Measurements from ENCODE around the gene DHRS4L2. TPM values are rescaled to one million over a fixed set of nuclear protein-coding genes. Genes with fewer than 3 reads are reported as not detected.
"Not testable (repeated sequence)": the region's sequence is repeated elsewhere in the genome, so short reads cannot be mapped to it uniquely, and the experiment has no call there.

DHRS4L2 gene
- total RNA-seq, 1 donor: 11.7 TPM

DNA sequence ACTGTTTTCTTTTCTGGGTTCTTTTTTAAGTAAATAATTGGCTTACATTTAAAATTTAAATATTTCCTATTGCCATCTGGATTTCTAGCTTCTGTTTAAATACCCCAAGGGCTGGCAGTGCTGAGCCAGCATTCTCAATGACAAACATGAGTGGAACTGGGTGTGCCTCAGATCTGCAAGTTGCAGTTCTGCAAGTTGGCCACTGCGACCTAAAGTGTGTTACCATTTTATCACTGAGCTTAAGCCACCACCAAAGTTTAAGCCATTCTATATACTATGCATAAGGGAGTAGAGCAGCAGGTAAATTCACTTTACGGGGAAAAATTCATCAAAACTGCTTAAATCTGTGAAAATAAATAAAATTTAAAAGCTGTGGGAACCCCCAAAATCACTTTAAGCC, 11.5 kb upstream of the DHRS4L2 start:
- not testable (repeated sequence) for H3K4me3 ChIP-seq (ENCODE audit: low read depth, low read length); DNase-seq (ENCODE audit: low read depth)
- TF ChIP-seq, protein P1, sequence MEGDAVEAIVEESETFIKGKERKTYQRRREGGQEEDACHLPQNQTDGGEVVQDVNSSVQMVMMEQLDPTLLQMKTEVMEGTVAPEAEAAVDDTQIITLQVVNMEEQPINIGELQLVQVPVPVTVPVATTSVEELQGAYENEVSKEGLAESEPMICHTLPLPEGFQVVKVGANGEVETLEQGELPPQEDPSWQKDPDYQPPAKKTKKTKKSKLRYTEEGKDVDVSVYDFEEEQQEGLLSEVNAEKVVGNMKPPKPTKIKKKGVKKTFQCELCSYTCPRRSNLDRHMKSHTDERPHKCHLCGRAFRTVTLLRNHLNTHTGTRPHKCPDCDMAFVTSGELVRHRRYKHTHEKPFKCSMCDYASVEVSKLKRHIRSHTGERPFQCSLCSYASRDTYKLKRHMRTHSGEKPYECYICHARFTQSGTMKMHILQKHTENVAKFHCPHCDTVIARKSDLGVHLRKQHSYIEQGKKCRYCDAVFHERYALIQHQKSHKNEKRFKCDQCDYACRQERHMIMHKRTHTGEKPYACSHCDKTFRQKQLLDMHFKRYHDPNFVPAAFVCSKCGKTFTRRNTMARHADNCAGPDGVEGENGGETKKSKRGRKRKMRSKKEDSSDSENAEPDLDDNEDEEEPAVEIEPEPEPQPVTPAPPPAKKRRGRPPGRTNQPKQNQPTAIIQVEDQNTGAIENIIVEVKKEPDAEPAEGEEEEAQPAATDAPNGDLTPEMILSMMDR (IDR thresholded peaks at IDR 0.05; ENCODE audit: insufficient read depth, low read depth, low read length): peak; percentile 23

DNA sequence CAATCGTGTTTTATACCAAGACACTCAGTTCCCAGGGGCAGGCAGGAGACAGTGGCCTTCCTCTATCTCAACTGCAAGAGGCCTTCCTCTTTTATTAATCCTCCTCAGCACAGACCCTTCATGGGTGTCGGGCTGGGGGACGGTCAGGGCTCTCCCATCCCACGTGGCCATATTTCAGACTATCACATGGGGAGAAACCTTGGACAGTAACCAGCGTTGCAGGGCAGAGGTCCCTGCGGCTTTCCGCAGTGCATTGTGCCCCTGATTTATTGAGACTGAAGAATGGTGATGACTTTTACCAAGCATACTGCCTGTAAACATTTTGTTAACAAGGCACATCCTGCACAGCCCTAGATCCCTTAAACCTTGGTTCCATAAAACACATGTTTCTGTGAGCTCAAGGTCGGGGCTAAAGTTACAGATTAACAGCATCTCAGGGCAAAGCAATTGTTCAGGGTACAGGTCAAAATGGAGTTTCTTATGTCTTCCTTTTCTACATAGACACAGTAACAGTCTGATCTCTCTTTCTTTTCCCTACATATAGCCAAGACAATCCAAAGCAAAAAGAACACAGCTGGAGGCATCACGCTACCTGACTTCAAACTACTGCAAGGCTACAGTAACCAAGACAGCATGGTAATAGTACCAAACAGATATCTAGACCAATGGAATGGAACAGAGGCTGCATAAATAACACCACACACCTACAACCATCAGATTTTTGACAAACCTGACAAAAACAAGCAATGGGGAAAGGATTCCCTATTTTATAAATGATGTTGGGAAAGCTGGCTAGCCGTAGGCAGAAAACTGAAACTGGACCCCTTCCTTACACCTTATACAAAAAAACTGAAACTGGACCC, 6.5 kb upstream of the DHRS4L2 start:
- not testable (repeated sequence) for H3K4me3 ChIP-seq (ENCODE audit: low read depth, low read length); DNase-seq (ENCODE audit: low read depth)

DNA sequence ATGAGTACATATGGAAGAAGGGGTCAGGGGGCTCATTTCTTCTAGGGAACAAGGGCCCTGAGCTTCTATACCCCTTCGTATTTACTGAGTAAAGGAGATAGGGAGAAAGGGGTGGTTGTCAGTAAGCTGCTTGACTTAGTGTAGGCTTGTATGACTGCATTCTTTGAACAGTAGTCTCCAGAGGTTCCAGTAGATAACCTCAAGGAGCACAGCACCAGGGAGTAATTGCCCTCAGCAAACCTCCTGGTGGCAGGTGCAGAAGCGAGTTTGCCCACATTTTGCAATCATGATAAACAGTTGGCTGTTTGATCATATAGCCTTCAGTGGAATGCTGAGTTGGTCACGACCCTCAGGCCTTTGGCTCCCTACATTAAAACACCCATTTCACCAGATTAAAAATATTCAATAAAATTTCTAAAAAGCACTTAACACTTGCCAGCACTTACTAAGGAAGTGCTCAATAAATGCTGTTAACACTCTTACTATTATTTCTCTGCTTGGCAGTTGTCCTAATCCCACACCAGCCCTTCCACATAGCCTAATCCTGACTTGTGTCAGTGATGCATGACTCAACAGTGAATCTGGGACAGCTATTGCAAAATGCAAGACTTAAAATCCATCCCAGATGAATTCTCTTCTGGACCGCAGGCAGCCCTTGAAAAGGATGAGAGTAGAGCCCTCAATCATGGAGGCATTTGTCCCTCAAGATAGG, 3.7 kb upstream of the DHRS4L2 start:
- DNase-seq (ENCODE audit: low read depth): peak; percentile 97
- TF ChIP-seq, protein P1 (IDR thresholded peaks at IDR 0.05; ENCODE audit: insufficient read depth, low read depth, low read length): no peak
- no peak overlapping the region for H3K4me3 ChIP-seq (ENCODE audit: low read depth, low read length)

DNA sequence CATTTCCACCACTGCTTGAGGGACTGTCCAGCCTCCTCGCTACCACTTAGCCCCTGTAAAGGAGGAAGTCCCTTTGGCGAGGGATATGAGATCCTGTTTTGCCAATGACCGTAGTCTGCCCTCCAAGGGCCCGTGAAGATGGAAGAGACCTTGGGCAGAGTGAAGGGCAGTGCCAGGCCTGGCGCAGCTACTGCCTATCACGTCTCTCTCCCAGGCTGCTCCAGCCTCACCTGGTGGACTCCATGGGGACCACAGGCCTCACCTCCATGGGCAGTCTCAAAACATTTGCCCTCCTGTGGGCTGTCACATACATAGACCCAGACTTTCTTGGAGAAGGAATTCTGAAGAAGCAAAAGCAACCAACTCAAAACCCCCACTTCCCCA, 514 bp upstream of the DHRS4L2 start:
- not testable (repeated sequence) for H3K4me3 ChIP-seq (ENCODE audit: low read depth, low read length); DNase-seq (ENCODE audit: low read depth)

DNA sequence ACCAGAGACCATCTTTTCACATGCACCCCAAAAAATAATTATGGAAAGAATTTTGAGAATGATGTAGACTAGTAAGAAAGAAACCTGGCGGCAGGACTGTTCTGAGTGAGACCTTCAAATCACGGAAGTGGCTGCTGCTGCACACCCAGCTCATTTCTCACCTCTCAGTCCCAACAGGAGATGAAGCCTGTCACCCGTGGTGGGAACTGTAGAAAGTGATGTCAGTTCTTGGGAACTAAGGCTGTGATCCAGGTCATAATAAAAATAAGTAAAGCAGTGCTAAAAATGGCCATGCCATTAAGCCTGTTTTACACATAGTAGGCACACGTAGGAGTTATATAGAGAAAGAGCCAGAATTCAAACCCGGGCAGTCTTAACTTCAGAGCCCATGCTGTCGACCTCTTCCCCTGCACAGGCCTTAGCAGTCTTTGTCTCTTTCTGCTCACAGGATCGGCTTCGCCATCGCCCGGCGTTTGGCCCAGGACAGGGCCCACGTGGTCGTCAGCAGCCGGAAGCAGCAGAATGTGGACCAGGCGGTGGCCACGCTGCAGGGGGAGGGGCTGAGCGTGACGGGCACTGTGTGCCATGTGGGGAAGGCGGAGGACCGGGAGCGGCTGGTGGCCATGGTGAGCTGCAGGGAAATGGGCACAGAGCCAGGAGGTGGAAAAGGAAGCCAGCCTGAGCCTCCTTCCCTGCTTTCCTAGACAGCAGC, 1.2 kb downstream of the DHRS4L2 start:
- not testable (repeated sequence) for H3K4me3 ChIP-seq (ENCODE audit: low read depth, low read length); DNase-seq (ENCODE audit: low read depth)

DNA sequence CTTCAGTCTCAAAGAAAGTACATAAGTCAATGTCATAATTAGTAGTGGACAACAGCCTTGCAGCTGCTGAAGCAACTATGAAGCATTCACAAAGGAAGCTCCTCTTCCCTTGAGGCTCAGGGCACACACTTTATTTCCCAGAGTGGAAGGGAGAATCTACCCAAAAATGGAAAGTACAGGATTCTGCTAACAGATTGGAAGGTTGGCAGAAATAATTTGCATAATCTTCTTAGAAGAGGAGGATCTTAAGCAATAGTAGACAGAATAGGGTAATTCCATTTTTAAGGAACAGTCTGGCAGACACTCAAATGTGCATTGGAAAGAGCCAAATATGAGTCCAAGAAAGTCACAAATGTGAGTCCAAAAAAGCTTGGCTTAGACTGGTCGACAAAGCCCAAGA, 2.2 kb downstream of the DHRS4L2 start:
- H3K4me3 ChIP-seq (ENCODE audit: low read depth, low read length); DNase-seq (ENCODE audit: low read depth): not testable (repeated sequence)

DNA sequence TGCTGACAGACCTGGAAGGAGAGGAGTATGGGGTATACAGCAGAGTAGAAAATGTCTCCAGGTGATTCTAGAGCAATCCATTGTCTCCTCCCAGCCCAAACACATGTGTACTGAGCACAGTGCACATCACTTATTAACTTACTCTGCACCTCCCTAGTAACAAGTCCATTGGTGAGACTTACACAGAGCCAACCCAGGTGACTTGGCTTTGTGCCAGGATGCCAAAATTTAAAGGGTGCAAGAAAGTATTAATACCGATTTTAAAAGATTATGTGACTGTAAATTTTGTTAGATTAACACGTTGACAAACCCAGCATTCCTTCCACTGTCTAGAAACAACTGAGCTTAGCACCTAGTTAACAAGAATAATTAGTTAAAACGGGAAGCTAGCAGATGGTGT, 4.3 kb downstream of the DHRS4L2 start:
- DNase-seq (ENCODE audit: low read depth); H3K4me3 ChIP-seq (ENCODE audit: low read depth, low read length): not testable (repeated sequence)

DNA sequence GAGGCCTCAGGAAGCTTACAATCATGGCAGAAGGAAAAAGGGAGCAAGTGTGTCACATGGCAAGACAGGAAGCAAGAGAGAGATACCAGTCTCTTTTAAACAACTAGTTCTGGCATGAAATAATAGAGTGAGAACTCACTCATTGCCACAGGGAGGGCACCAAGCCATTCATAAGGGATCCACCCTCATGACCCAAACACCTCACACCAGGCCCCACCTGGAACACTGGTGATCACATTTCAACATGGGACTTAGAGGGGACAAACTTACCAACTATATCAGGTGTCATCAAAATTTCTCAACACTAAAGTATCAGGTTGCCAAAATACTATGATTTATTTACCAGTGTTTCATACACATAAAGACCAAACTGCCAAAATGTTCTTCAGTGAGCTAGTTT, 7.3 kb downstream of the DHRS4L2 start:
- DNase-seq (ENCODE audit: low read depth); H3K4me3 ChIP-seq (ENCODE audit: low read depth, low read length): not testable (repeated sequence)

DNA sequence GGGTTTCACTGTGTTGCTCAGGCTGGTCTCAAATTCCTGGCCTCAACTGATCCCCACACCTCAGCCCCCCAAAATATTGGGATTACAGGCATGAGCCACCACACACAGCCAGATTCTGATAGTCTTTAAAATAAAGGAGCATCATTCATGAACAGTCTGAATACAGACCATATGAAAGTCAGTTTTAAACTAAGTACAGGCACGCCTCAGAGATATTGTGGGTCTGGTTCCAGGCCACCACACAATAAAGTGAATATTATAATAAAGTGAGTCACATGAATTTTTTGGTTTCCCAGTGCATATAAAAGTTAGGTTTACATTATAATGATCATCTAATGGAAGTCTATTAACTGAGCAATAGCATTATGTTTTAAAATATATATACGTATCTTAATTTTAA, 8.1 kb downstream of the DHRS4L2 start:
- DNase-seq (ENCODE audit: low read depth); H3K4me3 ChIP-seq (ENCODE audit: low read depth, low read length): not testable (repeated sequence)

DNA sequence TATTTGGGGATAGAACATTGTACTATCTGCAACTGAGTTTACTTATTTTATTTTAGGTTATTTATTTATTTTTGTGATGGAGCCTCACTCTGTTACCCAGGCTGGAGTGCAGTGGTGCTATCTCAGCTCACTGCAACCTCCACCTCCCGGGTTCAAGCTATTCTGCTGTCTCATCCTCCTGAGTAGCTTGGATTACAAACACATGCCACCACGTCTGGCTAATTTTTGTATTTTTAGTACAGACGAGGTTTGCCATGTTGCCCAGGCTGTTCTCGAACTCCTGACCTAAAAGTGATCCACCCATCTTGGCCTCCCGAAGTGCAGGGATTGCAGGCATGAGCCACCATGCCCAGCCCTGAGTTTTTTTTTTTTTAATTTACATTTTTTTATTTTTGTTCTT, 10.9 kb downstream of the DHRS4L2 start:
- not testable (repeated sequence) for DNase-seq (ENCODE audit: low read depth); H3K4me3 ChIP-seq (ENCODE audit: low read depth, low read length)

DNA sequence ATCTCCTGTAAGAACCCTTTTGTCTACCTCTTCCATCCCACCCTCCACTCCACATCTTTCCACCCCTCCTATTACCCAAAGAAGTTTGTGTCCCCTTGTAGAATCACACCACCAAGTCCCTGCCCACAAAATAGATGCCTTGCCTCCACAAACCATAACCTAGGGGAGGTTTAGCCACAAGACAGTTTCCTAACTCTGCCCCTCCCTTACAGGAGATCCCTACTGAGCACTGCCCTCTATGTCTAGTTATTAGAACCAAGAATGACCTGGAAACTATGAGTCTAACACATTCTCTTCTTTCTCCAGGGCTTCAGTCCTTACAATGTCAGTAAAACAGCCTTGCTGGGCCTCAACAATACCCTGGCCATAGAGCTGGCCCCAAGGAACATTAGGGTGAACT, 12.3 kb downstream of the DHRS4L2 start:
- H3K4me3 ChIP-seq (ENCODE audit: low read depth, low read length); DNase-seq (ENCODE audit: low read depth): not testable (repeated sequence)

DNA sequence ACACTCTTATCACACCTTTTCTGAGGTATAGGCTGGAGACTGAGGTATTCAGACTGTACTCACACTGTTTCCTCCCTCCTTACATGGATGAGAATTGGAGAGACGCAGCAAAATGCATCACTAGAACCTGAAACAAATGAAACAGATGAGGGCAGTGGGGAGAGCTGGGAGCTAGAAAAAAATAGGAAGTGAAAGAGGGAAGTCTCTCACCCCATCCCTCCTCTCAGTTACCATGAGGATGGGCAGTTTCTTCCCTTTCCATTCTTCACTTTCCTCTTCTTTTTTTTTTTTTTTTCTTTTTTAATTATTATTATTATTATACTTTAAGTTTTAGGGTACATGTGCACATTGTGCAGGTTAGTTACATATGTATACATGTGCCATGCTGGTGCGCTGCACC, 12.9 kb downstream of the DHRS4L2 start:
- not testable (repeated sequence) for H3K4me3 ChIP-seq (ENCODE audit: low read depth, low read length); DNase-seq (ENCODE audit: low read depth)

DNA sequence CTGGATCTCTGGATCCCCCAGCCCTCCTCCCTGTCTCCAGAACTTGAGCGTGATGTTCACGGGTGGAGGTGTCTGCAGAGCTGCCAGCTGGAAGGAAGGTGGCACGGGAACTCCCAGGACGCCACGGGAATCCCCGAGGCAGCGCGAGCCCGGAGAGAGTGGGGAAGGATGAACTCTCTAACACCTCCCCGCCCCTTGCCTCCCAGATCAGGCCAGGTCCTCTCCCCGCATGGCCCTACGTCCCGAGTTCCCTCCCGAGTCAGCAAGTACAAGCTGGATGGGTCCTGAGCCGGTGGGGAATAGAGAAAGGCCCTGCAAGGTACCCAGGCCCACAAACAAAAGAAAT, 17.7 kb downstream of the DHRS4L2 start:
- not testable (repeated sequence) for DNase-seq (ENCODE audit: low read depth)
- peak overlapping the region; percentile 42 for H3K4me3 ChIP-seq (ENCODE audit: low read depth, low read length)

DNA sequence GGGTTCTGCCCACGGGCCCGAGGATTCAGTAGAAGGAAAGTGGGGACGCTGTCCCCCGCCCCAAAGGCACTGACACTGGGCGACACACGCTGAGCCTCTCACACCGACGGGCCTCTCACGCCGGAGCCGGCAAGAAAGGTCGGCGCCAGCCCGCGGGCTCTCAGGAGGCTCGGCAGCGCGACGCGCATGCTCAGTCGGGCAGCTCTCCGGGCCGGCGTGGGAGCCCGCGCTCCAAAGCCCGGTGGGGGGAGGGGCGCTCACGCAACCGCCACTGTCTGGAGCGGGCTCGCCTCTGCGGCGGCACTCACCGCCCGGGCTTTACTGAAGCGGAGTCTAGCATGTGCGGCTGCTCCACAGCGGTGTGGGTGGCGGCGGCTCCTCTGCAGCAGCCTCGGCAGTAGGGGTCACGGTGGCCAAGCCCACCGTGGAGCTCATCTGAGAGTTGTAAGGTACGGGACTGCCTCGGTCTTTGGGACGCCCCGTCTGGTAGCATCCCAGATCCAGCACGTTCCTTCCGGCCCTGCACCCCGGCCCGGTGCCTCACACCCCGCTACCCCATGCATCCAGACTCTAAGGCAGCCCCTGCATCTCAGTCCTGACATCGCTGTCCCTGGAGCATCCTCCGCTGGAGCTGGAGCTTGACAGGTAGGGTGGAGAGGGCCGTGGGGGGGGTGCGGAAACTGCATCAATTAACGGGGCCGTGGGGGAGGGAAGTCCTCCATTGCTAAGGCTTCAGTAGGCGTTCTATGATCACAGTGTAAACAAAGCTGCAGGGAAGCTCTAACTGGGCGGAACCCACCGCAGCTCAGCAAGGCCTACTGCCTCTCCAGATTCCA, 18.3 kb downstream of the DHRS4L2 start:
- H3K4me3 ChIP-seq (ENCODE audit: low read depth, low read length): peak overlapping the region; percentile 42
- peak; percentile 28 for DNase-seq (ENCODE audit: low read depth)
